ENCODE results near the gene AGMO.

The AGMO gene

GRCh38 chr7:15288741-15289140 lies 273.1 kb downstream of the AGMO start:
- no peak overlapping the region for H3K4me3 ChIP-seq
- no peak overlapping the region for H3K27ac ChIP-seq

- no peak overlapping the region for H3K27ac ChIP-seq
- H3K4me3 ChIP-seq, result no peak overlapping the region
Observed at GRCh38 chr7:15284396-15284795, 277.4 kb downstream of the AGMO start.

- no peak overlapping the region for H3K4me3 ChIP-seq
- peak overlapping the region in 1 of 21 experiments; percentile 28 for H3K27ac ChIP-seq
Observed at GRCh38 chr7:15280078-15280733, 281.6 kb downstream of the AGMO start.

GRCh38 chr7:15279640-15280039 lies 282.2 kb downstream of the AGMO start:
- Histone ChIP-seq H3K27ac (peak overlapping the region in 1 of 21 experiments; percentile 28), H3K4me3 (no peak overlapping the region)

GRCh38 chr7:15257689-15258088 lies 304.1 kb downstream of the AGMO start:
- Histone ChIP-seq H3K27ac (no peak overlapping the region), H3K4me3 (no peak overlapping the region)

- H3K27ac ChIP-seq, result no peak overlapping the region
Observed at GRCh38 chr7:15252181-15252580, 309.6 kb downstream of the AGMO start.

DNA sequence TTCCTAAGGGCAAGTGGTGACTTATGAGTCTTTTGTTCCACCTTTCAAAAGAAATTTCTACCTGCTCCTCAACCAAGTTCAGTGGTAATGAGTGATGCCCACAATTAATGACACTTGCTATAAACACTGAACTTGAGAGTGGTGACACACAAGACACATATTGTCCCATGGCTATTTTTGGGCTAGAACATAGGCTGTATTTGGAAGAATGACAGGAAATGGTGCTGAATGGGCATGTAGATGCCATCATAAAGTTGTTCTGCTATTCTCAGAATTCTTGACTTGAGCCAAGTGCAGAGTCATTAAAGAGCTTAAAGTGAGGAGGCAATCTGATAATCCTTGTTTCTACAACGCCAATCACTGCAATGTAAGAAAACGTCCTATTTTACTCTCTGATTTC lies 313.3 kb downstream of the AGMO start:
- Histone ChIP-seq H3K27ac (no peak overlapping the region), H3K4me3 (no peak overlapping the region)

More at GRCh38 chr7:15252181-15252580, 309.6 kb downstream of the AGMO start:
- no peak overlapping the region for H3K4me3 ChIP-seq

DNA sequence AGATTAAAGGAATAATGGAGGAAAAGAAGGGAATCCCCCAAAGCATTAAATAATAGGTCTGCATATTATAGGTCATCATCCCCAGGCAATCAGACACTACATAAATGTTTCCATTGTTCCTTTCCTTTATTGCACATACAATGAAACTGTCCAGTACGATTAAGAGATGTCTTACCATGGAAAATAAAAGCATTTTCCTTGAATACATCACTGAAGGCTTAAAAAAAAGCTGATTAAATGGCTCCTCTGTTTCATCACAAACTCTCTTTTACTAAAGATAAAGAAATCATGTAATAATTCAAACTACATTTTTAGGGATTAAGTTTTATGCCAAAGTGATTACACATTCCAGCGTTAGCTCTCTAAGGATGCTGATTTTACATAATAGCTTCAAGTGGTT lies 316.0 kb downstream of the AGMO start:
- Histone ChIP-seq H3K4me3 (no peak overlapping the region), H3K27ac (no peak overlapping the region)

- no peak overlapping the region for H3K4me3 ChIP-seq
- H3K27ac ChIP-seq, result no peak overlapping the region
Observed at GRCh38 chr7:15239801-15240200, 322.0 kb downstream of the AGMO start.

- Histone ChIP-seq H3K4me3 (no peak overlapping the region), H3K27ac (no peak overlapping the region)
Observed at GRCh38 chr7:15236952-15237351, 324.9 kb downstream of the AGMO start.

DNA sequence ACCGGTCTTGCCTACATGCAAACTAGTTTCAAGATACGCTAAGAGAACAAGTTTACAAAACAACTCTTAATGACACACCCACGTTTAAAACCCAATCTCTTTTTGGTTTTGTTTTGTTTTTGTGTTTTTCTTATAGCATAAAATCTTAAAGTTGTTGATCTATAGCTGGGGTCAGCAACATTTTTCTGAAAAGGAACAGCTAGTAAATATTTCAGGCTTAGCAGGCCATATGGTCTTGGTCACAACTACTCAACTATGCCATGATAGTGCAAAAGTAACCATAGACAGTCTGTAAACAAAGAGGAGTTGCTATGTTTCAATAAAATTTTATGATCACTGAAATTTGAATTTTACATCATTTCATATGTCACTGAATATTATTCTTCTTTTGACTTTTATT lies 327.4 kb downstream of the AGMO start:
- H3K27ac ChIP-seq, result no peak overlapping the region
- H3K4me3 ChIP-seq, result no peak overlapping the region

DNA sequence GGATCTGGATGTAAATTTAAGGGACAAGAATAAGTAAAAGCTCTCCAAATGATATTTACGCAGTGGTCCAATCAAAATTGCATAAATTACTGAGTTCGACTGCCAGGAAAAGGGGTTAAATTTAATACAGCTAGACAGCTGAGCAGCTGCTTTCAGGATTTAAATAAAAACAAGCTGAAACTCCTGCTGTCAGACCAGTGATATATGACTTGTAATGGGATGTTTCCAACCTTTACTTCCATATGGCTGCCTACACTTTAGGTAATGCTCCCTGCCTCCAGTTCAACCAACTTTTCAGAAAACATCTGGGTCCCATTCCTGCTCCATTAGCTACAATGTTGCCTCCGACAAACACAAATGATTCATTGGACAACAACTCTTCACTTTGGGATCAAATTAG lies 333.0 kb downstream of the AGMO start:
- H3K4me3 ChIP-seq, result no peak overlapping the region
- no peak overlapping the region for H3K27ac ChIP-seq

DNA sequence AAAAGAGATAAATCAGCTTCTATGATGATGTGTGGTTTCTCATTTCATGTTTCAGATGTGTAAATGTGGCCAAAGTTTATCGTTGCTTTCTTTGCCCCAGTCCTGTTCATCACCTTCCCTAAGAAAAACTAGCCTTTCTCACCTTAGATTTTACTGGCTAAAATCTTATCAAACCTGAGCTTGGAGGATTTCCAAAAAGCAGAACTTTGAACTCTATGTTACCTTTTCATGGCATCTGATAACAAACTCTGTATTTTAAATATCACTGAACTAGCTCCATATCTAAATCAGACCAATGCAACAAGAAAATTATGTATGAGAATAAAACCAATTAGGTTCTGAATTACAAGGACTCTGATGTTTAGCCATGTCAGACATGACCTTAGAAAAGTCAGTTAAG lies 335.8 kb downstream of the AGMO start:
- H3K4me3 ChIP-seq, result no peak overlapping the region

GRCh38 chr7:15219758-15220157 lies 342.1 kb downstream of the AGMO start:
- Histone ChIP-seq H3K27ac (no peak overlapping the region), H3K4me3 (no peak overlapping the region)

More for the DNA sequence above, 335.8 kb downstream of the AGMO start:
- H3K27ac ChIP-seq, result no peak overlapping the region

GRCh38 chr7:15218261-15218660 lies 343.6 kb downstream of the AGMO start:
- no peak overlapping the region for H3K4me3 ChIP-seq

GRCh38 chr7:15215616-15216015 lies 346.2 kb downstream of the AGMO start:
- no peak overlapping the region for H3K4me3 ChIP-seq
- no peak overlapping the region for H3K27ac ChIP-seq

More at GRCh38 chr7:15218261-15218660, 343.6 kb downstream of the AGMO start:
- H3K27ac ChIP-seq, result no peak overlapping the region

DNA sequence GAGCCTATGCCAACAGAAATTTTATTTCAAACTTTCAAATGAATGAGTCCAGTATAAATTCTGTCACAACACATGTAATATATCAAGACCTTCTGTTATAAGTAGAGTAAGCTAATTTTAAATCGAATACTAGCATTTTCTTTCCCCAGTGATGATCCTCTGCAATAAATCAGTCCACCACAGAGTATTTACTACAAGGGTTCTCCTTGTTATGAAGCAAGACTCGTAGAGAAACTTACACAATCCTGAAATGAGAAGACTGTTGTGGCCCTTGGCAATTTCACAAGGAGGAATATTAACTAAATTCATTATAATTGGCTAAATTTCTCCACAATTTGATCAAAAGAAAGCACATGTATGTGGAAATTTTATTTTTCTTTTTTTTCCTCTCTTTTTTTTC lies 346.8 kb downstream of the AGMO start:
- Histone ChIP-seq H3K27ac (no peak overlapping the region), H3K4me3 (no peak overlapping the region)

- no peak overlapping the region for H3K27ac ChIP-seq
- no peak overlapping the region for H3K4me3 ChIP-seq
Observed at GRCh38 chr7:15213093-15213492, 348.7 kb downstream of the AGMO start.

DNA sequence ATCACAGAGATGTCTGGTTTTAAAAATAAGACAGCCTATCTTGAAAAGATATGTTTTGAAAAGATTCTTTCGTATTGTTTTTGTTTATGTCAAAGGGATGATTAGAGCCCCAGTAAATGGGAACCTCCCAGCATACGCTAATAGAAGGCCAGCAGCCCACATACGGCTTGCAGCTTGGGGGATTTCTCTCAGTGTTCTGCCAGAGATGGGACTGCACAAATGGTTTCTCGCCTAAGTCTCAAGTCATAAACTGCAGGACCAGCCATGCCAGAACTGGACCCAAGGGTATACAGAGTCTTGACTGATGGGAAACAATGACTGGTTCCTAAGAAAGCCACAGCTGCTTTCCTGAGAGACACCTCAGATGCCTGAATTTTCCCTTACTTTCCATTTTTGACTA lies 352.4 kb downstream of the AGMO start:
- Histone ChIP-seq H3K27ac (no peak overlapping the region), H3K4me3 (no peak overlapping the region)

- no peak overlapping the region for H3K27ac ChIP-seq
- H3K4me3 ChIP-seq, result no peak overlapping the region
Observed at GRCh38 chr7:15204421-15204820, 357.4 kb downstream of the AGMO start.

- Histone ChIP-seq H3K27ac (no peak overlapping the region), H3K4me3 (no peak overlapping the region)
Observed at GRCh38 chr7:15199482-15199881, 362.3 kb downstream of the AGMO start.
